ENCODE results near the gene NLN.

- TF ChIP-seq, protein P1, sequence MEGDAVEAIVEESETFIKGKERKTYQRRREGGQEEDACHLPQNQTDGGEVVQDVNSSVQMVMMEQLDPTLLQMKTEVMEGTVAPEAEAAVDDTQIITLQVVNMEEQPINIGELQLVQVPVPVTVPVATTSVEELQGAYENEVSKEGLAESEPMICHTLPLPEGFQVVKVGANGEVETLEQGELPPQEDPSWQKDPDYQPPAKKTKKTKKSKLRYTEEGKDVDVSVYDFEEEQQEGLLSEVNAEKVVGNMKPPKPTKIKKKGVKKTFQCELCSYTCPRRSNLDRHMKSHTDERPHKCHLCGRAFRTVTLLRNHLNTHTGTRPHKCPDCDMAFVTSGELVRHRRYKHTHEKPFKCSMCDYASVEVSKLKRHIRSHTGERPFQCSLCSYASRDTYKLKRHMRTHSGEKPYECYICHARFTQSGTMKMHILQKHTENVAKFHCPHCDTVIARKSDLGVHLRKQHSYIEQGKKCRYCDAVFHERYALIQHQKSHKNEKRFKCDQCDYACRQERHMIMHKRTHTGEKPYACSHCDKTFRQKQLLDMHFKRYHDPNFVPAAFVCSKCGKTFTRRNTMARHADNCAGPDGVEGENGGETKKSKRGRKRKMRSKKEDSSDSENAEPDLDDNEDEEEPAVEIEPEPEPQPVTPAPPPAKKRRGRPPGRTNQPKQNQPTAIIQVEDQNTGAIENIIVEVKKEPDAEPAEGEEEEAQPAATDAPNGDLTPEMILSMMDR (IDR thresholded peaks at IDR 0.05; ENCODE audit: poor library complexity): no peak
- no peak for TF ChIP-seq EZH2 (IDR thresholded peaks at IDR 0.05; ENCODE audit: borderline replicate concordance)
- no peak for TF ChIP-seq EZH2phosphoT487 (IDR thresholded peaks at IDR 0.05; ENCODE audit: low read depth, severe bottlenecking, unreplicated experiment)
Observed at GRCh38 chr5:65766175-65766574, 44.2 kb downstream of the NLN start.

Data from hepatocyte (in vitro differentiated cells).